GM13977 (cell line): Measurements from ENCODE around the gene FUT8.

ENCODE experiments used
- DNase-seq: peaks from one replicate; pipeline ENCODE4 v3.0.0; 2012; ENCODE audit warnings: low spot score
- in situ Hi-C: fragments of 300-500 bp; cut with MboI; formaldehyde crosslinking; loops from one replicate; pipeline ENCODE4 v1.12.0; 2022; ENCODE audit warnings: low sequenced_read_pairs, low pct_unique_long_range_greater_than_20kb, mixed read lengths, inconsistent platforms; ENCODE audit not compliant: unreplicated experiment
- TF ChIP-seq, protein P1 (sequence below): IDR thresholded peaks from 2 replicates; pipeline ENCODE4 v1.5.1; 2012; ENCODE audit warnings: mild to moderate bottlenecking, control low read depth; ENCODE audit not compliant: insufficient read depth; ENCODE audit errors: extremely low read depth, missing control alignments

Gene FUT8

DNA sequence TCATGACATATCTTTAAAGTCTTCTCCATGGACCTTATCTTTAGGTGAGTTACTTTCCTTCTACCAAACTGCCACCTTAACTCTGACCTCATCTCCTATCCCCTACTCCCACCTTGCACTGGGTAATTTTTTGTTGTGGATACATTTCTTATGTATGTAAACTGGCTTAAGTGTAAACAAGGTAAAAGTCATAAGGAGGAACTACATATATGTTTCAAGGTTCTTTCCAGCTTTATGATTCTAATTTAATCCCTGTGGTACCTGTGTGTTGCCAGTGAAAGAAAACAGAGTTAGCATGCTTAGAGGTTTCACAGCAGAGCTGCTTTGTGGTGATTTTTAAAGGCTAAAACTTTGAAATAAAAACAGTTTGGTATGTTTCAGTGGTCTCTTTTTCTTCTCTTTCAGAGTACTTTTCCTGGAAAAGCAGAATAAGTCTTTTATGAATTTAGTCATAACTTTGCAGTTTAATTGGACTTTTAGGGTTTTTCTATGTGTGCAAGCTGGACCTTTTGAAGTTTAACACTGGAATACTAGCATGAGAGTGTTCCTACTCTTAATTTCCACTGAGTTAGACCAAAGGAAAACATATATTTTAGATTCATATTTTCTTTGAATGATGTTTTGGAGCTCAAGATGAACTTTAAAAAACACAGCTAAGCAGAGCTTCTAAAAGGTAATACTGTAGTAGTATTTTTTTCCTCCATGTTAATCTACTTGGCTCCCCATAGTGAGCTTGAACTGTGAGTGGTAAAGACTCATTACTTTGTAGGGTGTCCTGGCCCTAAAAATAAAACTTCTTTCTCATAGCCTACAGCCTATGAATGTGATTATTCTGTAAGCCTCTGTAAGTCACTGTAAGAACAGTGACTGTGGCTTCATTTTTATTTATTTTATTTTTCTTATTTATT lies 105.4 kb downstream of the FUT8 start:
- in situ Hi-C loops = no loop called here
- DNase-seq = no peak
- TF ChIP-seq, protein P1, sequence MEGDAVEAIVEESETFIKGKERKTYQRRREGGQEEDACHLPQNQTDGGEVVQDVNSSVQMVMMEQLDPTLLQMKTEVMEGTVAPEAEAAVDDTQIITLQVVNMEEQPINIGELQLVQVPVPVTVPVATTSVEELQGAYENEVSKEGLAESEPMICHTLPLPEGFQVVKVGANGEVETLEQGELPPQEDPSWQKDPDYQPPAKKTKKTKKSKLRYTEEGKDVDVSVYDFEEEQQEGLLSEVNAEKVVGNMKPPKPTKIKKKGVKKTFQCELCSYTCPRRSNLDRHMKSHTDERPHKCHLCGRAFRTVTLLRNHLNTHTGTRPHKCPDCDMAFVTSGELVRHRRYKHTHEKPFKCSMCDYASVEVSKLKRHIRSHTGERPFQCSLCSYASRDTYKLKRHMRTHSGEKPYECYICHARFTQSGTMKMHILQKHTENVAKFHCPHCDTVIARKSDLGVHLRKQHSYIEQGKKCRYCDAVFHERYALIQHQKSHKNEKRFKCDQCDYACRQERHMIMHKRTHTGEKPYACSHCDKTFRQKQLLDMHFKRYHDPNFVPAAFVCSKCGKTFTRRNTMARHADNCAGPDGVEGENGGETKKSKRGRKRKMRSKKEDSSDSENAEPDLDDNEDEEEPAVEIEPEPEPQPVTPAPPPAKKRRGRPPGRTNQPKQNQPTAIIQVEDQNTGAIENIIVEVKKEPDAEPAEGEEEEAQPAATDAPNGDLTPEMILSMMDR = no peak

DNA sequence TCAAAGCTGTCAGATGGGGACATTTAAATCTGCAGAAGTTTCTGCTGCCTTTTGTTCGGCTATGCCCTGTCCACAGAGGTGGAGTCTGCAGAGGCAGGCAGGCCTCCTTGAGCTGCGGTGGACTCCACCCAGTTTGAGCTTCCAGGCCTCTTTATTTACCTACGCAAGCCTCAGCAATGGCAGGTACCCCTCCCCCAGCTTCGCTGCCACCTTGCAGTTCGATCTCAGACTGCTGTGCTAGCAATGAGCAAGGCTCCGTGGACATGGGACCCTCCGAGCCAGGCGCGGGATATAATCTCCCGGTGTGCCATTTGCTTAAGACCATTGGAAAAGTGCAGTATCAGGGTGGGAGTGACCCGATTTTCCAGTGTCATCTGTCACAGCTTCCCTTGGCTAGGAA lies 115.5 kb downstream of the FUT8 start:
- in situ Hi-C loops = no loop called here
- no peak for DNase-seq
- TF ChIP-seq, protein P1 = no peak

DNA sequence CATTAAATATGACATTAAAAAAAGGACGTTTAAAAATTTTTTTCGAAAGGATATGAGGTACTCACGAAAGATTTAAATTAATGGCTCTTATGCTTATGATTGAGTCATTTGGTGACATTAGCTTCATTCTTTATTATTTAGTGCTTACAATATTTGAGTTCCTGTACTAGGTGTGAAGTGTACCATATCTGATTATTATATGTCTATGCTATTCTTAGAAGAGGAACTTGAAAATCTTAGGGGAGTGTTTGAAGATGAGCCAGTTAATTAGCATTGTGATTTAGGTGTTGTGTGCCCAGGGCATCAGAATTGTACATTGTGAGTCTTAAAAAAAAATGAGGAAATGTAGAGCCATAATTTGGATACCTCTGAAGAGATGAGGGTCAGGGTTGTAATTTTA lies 118.6 kb downstream of the FUT8 start:
- in situ Hi-C loops = no loop called here
- TF ChIP-seq, protein P1 = no peak
- DNase-seq = no peak

DNA sequence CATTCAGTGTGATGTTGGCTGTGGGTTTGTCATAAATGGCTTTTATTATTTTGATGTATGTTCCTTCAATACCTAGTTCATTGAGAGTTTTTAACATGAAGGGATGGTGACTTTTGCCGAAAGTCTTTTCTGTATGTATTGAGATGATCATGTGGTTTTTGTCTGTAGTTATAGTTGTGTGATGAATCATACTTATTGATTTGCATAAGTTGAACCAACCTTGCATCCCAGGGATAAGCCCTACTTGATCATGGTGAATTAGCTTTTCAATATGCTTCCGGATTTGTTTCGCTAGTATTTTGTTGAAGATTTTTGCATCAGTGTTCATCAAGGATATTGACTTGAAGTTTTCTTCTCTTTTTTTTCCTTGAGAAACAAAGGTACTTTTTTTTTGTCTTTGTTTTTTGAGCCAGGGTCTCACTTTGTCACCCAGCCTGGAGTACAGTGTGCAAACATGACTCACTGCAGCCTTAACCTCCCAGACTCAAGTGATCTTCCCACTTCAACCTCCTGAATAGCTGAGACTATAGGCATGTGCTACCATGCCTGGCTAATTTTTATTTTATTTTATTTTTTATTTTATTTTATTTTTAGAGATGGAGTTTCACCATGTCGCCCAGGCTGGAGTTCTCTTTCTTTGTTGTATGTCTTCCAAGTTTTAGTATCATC lies 121.3 kb downstream of the FUT8 start:
- in situ Hi-C loops = no loop called here
- no peak for DNase-seq
- TF ChIP-seq, protein P1 = no peak

DNA sequence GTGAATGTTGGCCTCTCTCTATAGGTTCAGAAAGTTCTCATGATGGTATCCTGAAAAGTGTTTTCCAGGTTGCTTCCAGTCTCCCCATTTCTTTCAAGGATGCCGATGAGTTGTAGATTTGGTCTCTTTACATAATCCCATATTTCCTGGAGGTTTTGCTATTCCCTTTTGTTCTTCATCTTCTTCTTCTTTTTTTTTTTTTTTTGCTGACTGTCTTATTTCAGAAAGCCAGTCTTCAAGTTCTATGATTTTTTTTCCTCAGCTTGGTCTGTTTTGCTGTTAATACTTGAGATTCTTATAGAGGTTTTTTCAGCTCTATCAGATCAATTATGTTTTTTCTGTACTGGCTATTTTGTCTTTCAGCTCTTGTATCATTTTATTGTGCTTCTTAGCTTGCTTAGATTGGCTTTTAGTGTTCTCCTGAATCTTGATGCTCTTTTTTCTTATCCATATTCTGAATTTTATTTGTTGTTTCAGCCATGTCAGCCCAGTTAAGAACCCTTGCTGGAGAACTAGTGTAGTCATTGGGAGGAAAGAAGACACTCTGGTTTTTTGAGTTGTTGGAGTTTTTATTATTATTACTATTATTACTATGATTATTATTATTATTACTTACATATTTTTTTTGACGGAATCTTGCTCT lies 124.4 kb downstream of the FUT8 start:
- DNase-seq = no peak
- in situ Hi-C loops = no loop called here
- TF ChIP-seq, protein P1 = no peak

DNA sequence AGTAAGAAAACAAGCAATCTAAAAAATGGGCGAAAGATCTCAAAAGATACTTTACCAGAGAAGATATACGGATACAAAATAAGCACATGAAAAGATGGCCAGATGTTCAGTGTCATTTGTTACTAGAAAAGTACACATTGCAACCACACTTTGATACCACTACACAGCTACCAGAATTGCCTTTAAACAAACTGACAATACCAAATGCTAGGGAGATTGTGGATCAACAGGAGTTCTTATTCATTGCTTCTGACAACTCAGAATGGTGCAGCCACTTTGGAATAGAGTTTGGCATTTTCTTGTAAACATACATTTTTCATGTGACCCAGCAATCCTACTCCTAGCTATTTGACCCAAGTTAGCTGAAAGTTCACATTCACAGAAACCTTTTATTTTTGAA lies 136.3 kb downstream of the FUT8 start:
- TF ChIP-seq, protein P1 = no peak
- in situ Hi-C loops = no loop called here
- DNase-seq = no peak
